Thymus (tissue), 11 donors: Measurements from ENCODE around the gene OR1J4. TPM values are rescaled to one million over a fixed set of nuclear protein-coding genes. Genes with fewer than 3 reads are reported as not detected.

ENCODE experiments used
- DNase-seq, 9 donors: peaks; one replicate each; pipeline ENCODE4 v3.0.0-alpha.2; 2013; ENCODE audit warnings: low spot score in 9 of 9, low read depth in 6 of 9, missing footprints in 1 of 9
- H3K27ac ChIP-seq, 2 donors: one replicate each; pipeline ENCODE4 v1.5.1; 2013; ENCODE audit warnings: control low read depth in 1 of 2, low read depth in 1 of 2, low read length in 1 of 2, mild to moderate bottlenecking in 1 of 2, moderate library complexity in 1 of 2
- H3K27me3 ChIP-seq, 2 donors: one replicate each; pipeline ENCODE4 v1.5.1; 2013; ENCODE audit warnings: low read length in 1 of 2; ENCODE audit not compliant: control insufficient read depth in 2 of 2, insufficient read depth in 1 of 2
- H3K36me3 ChIP-seq, 2 donors: one replicate each; pipeline ENCODE4 v1.5.1; 2013; ENCODE audit warnings: low read length in 1 of 2, mild to moderate bottlenecking in 1 of 2, moderate library complexity in 1 of 2; ENCODE audit not compliant: control insufficient read depth in 2 of 2, insufficient read depth in 2 of 2
- H3K4me1 ChIP-seq, 2 donors: one replicate each; pipeline ENCODE4 v1.5.1; 2013; ENCODE audit warnings: low read length in 2 of 2; ENCODE audit not compliant: control insufficient read depth in 2 of 2, insufficient read depth in 2 of 2
- H3K4me3 ChIP-seq, 2 donors: one replicate each; pipeline ENCODE4 v1.5.1; 2013; ENCODE audit warnings: low read length in 2 of 2, control low read depth in 1 of 2, mild to moderate bottlenecking in 1 of 2
- H3K9me3 ChIP-seq, 2 donors: one replicate each; pipeline ENCODE4 v1.5.1; 2013; ENCODE audit warnings: low read length in 1 of 2, mild to moderate bottlenecking in 1 of 2; ENCODE audit not compliant: control insufficient read depth in 2 of 2, insufficient read depth in 1 of 2
- WGBS: extraction: QIAGEN DNeasy Blood & Tissue Kit; methylation state at CpG from one replicate; pipeline ENCODE4 v1.1.7; 2013; 5-methylcytosine and 5-hydroxymethylcytosine counted together
- polyA plus RNA-seq: library from polyadenylated mRNA; stranded (reverse); fragments of 200-250 nt; gene quantifications from one replicate; pipeline ENCODE4 v1.2.3, GENCODE V29; 2013
- total RNA-seq: library from RNA; stranded (reverse); fragments of 120-200 nt; gene quantifications from one replicate; pipeline ENCODE4 v1.2.4, GENCODE V29; 2013
- donor health status: healthy.

OR1J4 gene
- total and polyA plus RNA-seq, 2 donors: 0.07 TPM; not detected in 1

DNA sequence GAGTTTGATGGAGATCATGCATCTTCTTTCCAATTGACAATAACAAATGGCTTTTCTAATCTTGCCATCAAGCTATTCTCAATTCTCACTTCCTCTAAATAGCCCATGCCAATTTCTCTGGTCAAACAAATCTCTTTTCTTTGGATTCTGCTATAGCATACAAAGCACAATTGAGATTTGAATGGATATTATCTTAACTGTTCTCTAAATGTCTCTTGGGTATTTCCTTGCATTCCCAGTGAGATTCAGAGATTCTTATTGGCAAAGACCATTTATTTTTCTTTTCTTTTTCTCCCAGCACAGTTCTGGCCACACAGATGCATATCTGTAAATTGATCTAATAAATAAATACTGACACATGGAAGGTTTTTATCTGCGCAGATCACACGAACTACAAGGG, 33.9 kb downstream of the OR1J4 start, which contains the start of gene OR1N2:
Gene OR1N2, plus strand, starts transcription at position 301 of the 400 bp plus-strand sequence. CDS start 100 bp downstream, outside the sequence.
- peaks cover 0 to 7% of the 10 kb centered on the region in 2 donors for H3K27me3 ChIP-seq
- H3K27ac ChIP-seq: no peak within 1 kb of the TSS
- no peak within 1 kb of the TSS for H3K4me3 ChIP-seq
- no peaks in the 10 kb centered on the region for H3K4me1 ChIP-seq
- WGBS: 85% methylated on average over 2 of the region's 2 CpGs
- H3K9me3 ChIP-seq: no peaks in the 10 kb centered on the region
- H3K36me3 ChIP-seq: no peaks in the 10 kb centered on the region
- DNase-seq: no peak

DNA sequence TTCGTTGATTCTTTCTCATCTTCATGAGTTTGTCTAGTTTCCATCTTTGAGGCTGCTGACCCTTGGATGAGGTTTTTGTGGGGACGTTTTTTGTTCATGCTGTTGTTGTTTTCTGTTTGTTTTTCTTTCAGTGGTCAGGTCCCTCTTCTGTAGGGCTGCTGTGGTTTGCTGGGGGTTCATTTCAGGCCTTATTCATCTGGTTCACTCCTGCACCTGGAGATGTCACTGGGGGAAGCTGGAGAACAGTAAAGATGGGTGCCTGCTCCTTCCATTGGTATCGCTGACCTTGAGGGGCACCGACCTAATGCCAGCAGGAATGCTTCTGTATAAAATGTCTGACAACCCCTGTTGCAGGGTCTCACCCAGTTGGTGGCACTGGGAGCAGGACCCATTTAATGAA, 42.5 kb downstream of the OR1J4 start:
- WGBS: 90% methylated on average over 4 of the region's 4 CpGs
- no peaks in the 10 kb centered on the region for H3K27me3 ChIP-seq

DNA sequence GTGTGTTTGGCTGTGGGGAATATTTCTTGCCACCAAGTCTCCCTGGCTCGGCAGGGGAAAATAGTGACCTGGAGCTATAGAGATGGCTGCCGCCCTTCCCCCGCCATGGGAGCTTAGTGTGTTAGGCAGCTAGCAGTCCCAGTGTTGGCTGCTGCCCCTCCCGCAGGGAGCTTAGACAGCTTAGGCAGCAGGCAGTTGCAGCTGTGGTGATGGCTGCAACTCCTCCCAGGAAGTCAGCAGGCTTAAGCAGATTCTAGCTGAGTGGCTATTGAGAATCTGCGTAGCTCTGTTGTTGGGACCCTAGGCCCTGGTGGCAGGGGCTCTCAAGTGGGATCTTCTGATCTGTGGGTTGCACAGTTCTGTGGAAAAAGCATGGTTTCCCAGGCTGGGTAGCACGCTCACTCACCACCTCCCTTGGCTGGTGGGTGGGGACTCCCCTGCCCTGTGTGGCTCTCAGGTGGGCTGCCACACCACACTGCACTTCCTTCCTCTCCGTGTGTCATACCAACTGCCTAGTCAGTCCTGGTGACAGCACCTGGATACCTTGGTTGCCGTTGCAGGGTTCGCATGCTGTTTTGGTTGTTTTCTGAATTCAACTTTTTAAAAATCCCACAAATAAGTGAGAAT, 43.3 kb downstream of the OR1J4 start:
- DNase-seq: peak in 8 of 9 donors; percentile 9 to 68 (median 21)
- H3K36me3 ChIP-seq: no peaks in the 10 kb centered on the region
- peak overlapping the region in 1 of 2 donors; percentile 76 for H3K27ac ChIP-seq
- no peak overlapping the region for H3K4me3 ChIP-seq
- 33% methylated on average over 9 of the region's 9 CpGs for WGBS
- H3K27me3 ChIP-seq: no peaks in the 10 kb centered on the region
- peaks cover 0 to 13% of the 10 kb centered on the region in 2 donors for H3K4me1 ChIP-seq
- H3K9me3 ChIP-seq: no peaks in the 10 kb centered on the region

More for the DNA sequence above, 42.5 kb downstream of the OR1J4 start:
- Histone ChIP-seq H3K4me3 (no peak overlapping the region), H3K9me3 (no peaks in the 10 kb centered on the region), H3K36me3 (no peaks in the 10 kb centered on the region), H3K4me1 (peaks cover 0 to 13% of the 10 kb centered on the region in 2 donors), H3K27ac (no peak overlapping the region)
- DNase-seq: no peak

DNA sequence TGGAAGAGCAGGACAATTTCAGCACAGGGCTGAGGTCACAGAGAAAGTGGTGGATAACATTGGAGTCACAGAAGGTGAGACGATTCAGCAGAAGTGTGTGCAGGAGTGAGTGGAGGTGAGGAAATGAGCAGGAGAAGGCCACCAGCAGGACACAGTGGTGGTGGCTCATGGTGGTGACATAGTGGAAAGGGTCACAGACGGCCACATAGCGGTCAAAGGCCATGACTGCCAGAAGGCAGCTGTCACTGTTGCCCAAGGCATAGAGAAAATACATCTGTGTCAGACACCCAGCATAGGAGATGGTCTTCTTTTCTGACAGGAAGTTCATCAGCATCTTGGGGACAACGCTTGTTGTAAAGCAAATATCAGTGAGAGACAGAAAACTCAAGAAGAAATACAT, 49.0 kb downstream of the OR1J4 start:
- Histone ChIP-seq H3K36me3 (no peaks in the 10 kb centered on the region), H3K9me3 (no peaks in the 10 kb centered on the region), H3K4me1 (no peaks in the 10 kb centered on the region), H3K4me3 (no peak overlapping the region), H3K27ac (no peak overlapping the region), H3K27me3 (no peaks in the 10 kb centered on the region)
- 98% methylated on average over 4 of the region's 4 CpGs for WGBS
- no peak for DNase-seq

Other genes starting within 250 kb of the OR1J4 start
- gene PTGS1, start 148.1 kb upstream of the OR1J4 start, total RNA-seq: 1.9 TPM
- gene PTGS1, start 148.1 kb upstream of the OR1J4 start, polyA plus RNA-seq: 1.6 TPM
- not detected for gene OR1J1, start 41.2 kb upstream of the OR1J4 start, total RNA-seq
- not detected for gene OR1J1, start 41.2 kb upstream of the OR1J4 start, polyA plus RNA-seq
- gene OR1J2, start 8.3 kb upstream of the OR1J4 start, total RNA-seq: not detected
- gene OR1J2, start 8.3 kb upstream of the OR1J4 start, polyA plus RNA-seq: not detected
- not detected for gene OR1N1, start 8.2 kb downstream of the OR1J4 start, total RNA-seq
- gene OR1N1, start 8.2 kb downstream of the OR1J4 start, polyA plus RNA-seq: not detected
- not detected for gene OR1N2, start 34.0 kb downstream of the OR1J4 start, total RNA-seq
- not detected for gene OR1N2, start 34.0 kb downstream of the OR1J4 start, polyA plus RNA-seq
- gene OR1L8, start 64.2 kb downstream of the OR1J4 start, total RNA-seq: 0.09 TPM
- not detected for gene OR1L8, start 64.2 kb downstream of the OR1J4 start, polyA plus RNA-seq
- gene OR1Q1, start 95.6 kb downstream of the OR1J4 start, total RNA-seq: not detected
- 0.05 TPM for gene OR1Q1, start 95.6 kb downstream of the OR1J4 start, polyA plus RNA-seq
- not detected for gene OR1B1, start 138.5 kb downstream of the OR1J4 start, total RNA-seq
- not detected for gene OR1B1, start 138.5 kb downstream of the OR1J4 start, polyA plus RNA-seq
- gene OR1L1, start 142.6 kb downstream of the OR1J4 start, total RNA-seq: not detected
- not detected for gene OR1L1, start 142.6 kb downstream of the OR1J4 start, polyA plus RNA-seq
- gene OR1L3, start 156.0 kb downstream of the OR1J4 start, total RNA-seq: not detected
- gene OR1L3, start 156.0 kb downstream of the OR1J4 start, polyA plus RNA-seq: not detected
- gene OR1L4, start 204.8 kb downstream of the OR1J4 start, total RNA-seq: not detected
- gene OR1L4, start 204.8 kb downstream of the OR1J4 start, polyA plus RNA-seq: 0.05 TPM
- gene OR1L6, start 223.2 kb downstream of the OR1J4 start, total RNA-seq: not detected
- gene OR1L6, start 223.2 kb downstream of the OR1J4 start, polyA plus RNA-seq: not detected